Vagina (tissue), 2 donors: ENCODE results near the gene LPP.

Experiments used
- POLR2A ChIP-seq, 2 donors: fragments of 450-650 bp; IDR thresholded peaks; one replicate each; pipeline ENCODE4 v1.6.1; 2017; ENCODE audit warnings: antibody characterized with exemption in 2 of 2, mild to moderate bottlenecking in 2 of 2, moderate library complexity in 2 of 2
- POLR2AphosphoS5 ChIP-seq, 2 donors: sonication (generic); formaldehyde crosslinking; IDR thresholded peaks; one replicate each; pipeline ENCODE4 v1.9.0; 2017; ENCODE audit warnings: antibody characterized with exemption in 2 of 2, mild to moderate bottlenecking in 2 of 2, low read depth in 1 of 2; ENCODE audit not compliant: insufficient read depth in 1 of 2
- TF ChIP-seq, protein P1 (sequence below), 3 experiments: fragments of 450-650 bp in 2 of 3; fragments of 200-600 bp in 1 of 3; sonication (generic) in 1 of 3; IDR thresholded peaks; one replicate each; pipeline ENCODE4 v1.5.1; 2017 to 2019; ENCODE audit warnings: antibody characterized with exemption in 3 of 3, mild to moderate bottlenecking in 2 of 3, moderate library complexity in 2 of 3

DNA sequence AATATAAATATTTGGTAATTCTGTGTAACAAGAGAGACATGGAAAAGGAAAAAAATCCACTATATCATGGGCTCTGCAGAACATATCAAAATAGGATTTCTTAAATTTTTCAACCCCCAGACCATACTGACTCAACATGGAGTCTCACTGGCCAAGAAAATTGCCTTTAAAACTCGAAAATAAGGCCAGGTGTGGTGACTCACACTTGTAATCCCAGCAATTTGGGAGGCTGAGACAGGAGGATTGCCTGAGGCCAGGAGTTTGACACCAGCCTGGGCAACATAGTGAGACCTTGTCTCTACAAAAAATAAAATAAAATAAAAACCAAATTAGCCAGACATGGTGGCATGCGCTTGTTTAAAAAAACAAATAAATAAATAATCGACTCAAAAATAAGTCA lies 723.4 kb downstream of the LPP start:
- TF ChIP-seq, protein P1, sequence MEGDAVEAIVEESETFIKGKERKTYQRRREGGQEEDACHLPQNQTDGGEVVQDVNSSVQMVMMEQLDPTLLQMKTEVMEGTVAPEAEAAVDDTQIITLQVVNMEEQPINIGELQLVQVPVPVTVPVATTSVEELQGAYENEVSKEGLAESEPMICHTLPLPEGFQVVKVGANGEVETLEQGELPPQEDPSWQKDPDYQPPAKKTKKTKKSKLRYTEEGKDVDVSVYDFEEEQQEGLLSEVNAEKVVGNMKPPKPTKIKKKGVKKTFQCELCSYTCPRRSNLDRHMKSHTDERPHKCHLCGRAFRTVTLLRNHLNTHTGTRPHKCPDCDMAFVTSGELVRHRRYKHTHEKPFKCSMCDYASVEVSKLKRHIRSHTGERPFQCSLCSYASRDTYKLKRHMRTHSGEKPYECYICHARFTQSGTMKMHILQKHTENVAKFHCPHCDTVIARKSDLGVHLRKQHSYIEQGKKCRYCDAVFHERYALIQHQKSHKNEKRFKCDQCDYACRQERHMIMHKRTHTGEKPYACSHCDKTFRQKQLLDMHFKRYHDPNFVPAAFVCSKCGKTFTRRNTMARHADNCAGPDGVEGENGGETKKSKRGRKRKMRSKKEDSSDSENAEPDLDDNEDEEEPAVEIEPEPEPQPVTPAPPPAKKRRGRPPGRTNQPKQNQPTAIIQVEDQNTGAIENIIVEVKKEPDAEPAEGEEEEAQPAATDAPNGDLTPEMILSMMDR (IDR thresholded peaks at IDR 0.05): no peak
- TF ChIP-seq POLR2AphosphoS5 (IDR thresholded peaks at IDR 0.05; ENCODE audit: insufficient read depth in 1 of 2, low read depth in 1 of 2) (no peak), POLR2A (IDR thresholded peaks at IDR 0.05) (no peak)
